Activated CD4-positive, alpha-beta T cell treated with anti-CD3 and anti-CD28 coated beads, Interleukin-2, amount 10 ng/mL, durations not matched to agents 7 days and 5 days (primary cell): ENCODE results near the gene RENBP. TPM values are rescaled to one million over a fixed set of nuclear protein-coding genes. Genes with fewer than 3 reads are reported as not detected.

Experiments used
- CTCF ChIA-PET: fragments of 350-600 bp; sonication (Branson Sonifier 250); formaldehyde crosslinking; loops from one replicate; lab custom pipeline; 2021; ENCODE audit warnings: antibody characterized with exemption; lab: Charles Lee
- POLR2A ChIA-PET: fragments of 350-600 bp; sonication (Branson Sonifier 250); formaldehyde crosslinking; loops from one replicate; lab custom pipeline; 2021; ENCODE audit warnings: antibody characterized with exemption; lab: Charles Lee
- DNase-seq: peaks from one replicate; pipeline ENCODE4 v3.0.0-alpha.2; 2020
- H3K27ac Mint-ChIP-seq: one replicate; pipeline ENCODE4 v1.8.0; 2021; ENCODE audit warnings: mild to moderate bottlenecking, moderate library complexity, mixed read lengths
- H3K27me3 Mint-ChIP-seq: one replicate; pipeline ENCODE4 v1.8.0; 2021; ENCODE audit warnings: mixed read lengths
- H3K36me3 Mint-ChIP-seq: one replicate; pipeline ENCODE4 v1.8.0; 2021; ENCODE audit warnings: low read depth, mixed read lengths
- H3K4me1 Mint-ChIP-seq: one replicate; pipeline ENCODE4 v1.8.0; 2021; ENCODE audit warnings: mixed read lengths
- H3K4me3 Mint-ChIP-seq: one replicate; pipeline ENCODE4 v1.8.0; 2021; ENCODE audit warnings: mild to moderate bottlenecking, moderate library complexity, mixed read lengths
- H3K9me3 Mint-ChIP-seq: one replicate; pipeline ENCODE4 v1.8.0; 2021; ENCODE audit warnings: mixed read lengths
- total RNA-seq, 2 experiments: library from RNA; stranded (reverse); gene quantifications; one replicate each; pipeline ENCODE4 v1.2.3, GENCODE V29; 2021

Gene RENBP
- total RNA-seq, 2 experiments from 2014 or later = 14.2 to 16.5 TPM

GRCh38 chrX:153959649-153960048 lies 15.2 kb upstream of the RENBP start:
- Mint-ChIP-seq H3K9me3 (no peaks in the 10 kb centered on the region), H3K4me1 (peaks cover 2% of the 10 kb centered on the region), H3K36me3 (peaks cover 33% of the 10 kb centered on the region), H3K27me3 (no peaks in the 10 kb centered on the region), H3K4me3 (no peak overlapping the region), H3K27ac (no peak overlapping the region)
- CTCF ChIA-PET = interaction anchor here (0.8 to 1.4 kb wide), 3 partner anchors 10 to 25 kb away, joined by 3 to 6 read pairs (median 3); no protein-coding TSS in a partner anchor
- no peak for DNase-seq
- POLR2A ChIA-PET = no interaction called here

- H3K36me3 Mint-ChIP-seq = peaks cover 39% of the 10 kb centered on the region
- no peak overlapping the region for H3K4me3 Mint-ChIP-seq
- no peak for DNase-seq
- ChIA-PET POLR2A (no interaction called here), CTCF (no interaction called here)
- no peak overlapping the region for H3K27ac Mint-ChIP-seq
- no peaks in the 10 kb centered on the region for H3K9me3 Mint-ChIP-seq
- no peaks in the 10 kb centered on the region for H3K27me3 Mint-ChIP-seq
- peaks cover 4% of the 10 kb centered on the region for H3K4me1 Mint-ChIP-seq
Measured at GRCh38 chrX:153958605-153959004, 14.2 kb upstream of the RENBP start.

GRCh38 chrX:153957224-153957623 lies 12.8 kb upstream of the RENBP start:
- H3K4me3 Mint-ChIP-seq = no peak overlapping the region
- no peak overlapping the region for H3K27ac Mint-ChIP-seq
- DNase-seq = no peak
- H3K4me1 Mint-ChIP-seq = peaks cover 7% of the 10 kb centered on the region
- H3K9me3 Mint-ChIP-seq = no peaks in the 10 kb centered on the region
- ChIA-PET CTCF (no interaction called here), POLR2A (no interaction called here)
- peaks cover 36% of the 10 kb centered on the region for H3K36me3 Mint-ChIP-seq
- H3K27me3 Mint-ChIP-seq = no peaks in the 10 kb centered on the region

- Mint-ChIP-seq H3K4me3 (no peak overlapping the region), H3K36me3 (peaks cover 36% of the 10 kb centered on the region), H3K4me1 (peaks cover 7% of the 10 kb centered on the region), H3K9me3 (no peaks in the 10 kb centered on the region), H3K27me3 (no peaks in the 10 kb centered on the region), H3K27ac (no peak overlapping the region)
- CTCF ChIA-PET = no interaction called here
- DNase-seq = no peak
- POLR2A ChIA-PET = no interaction called here
Measured at GRCh38 chrX:153956044-153956907, 11.8 kb upstream of the RENBP start.

GRCh38 chrX:153955228-153955732 lies 10.8 kb upstream of the RENBP start:
- no peak overlapping the region for H3K27ac Mint-ChIP-seq
- ChIA-PET CTCF (no interaction called here), POLR2A (no interaction called here)
- H3K27me3 Mint-ChIP-seq = no peaks in the 10 kb centered on the region
- no peak overlapping the region for H3K4me3 Mint-ChIP-seq
- DNase-seq = no peak
- H3K36me3 Mint-ChIP-seq = peaks cover 39% of the 10 kb centered on the region
- H3K9me3 Mint-ChIP-seq = no peaks in the 10 kb centered on the region
- peaks cover 10% of the 10 kb centered on the region for H3K4me1 Mint-ChIP-seq

- Mint-ChIP-seq H3K4me3 (no peak overlapping the region), H3K27ac (no peak overlapping the region), H3K36me3 (peaks cover 38% of the 10 kb centered on the region), H3K9me3 (no peaks in the 10 kb centered on the region), H3K27me3 (no peaks in the 10 kb centered on the region), H3K4me1 (peaks cover 13% of the 10 kb centered on the region)
- ChIA-PET CTCF (no interaction called here), POLR2A (no interaction called here)
- no peak for DNase-seq
Measured at GRCh38 chrX:153954558-153955227, 10.2 kb upstream of the RENBP start.

- Mint-ChIP-seq H3K4me1 (peaks cover 16% of the 10 kb centered on the region), H3K9me3 (no peaks in the 10 kb centered on the region), H3K36me3 (peaks cover 39% of the 10 kb centered on the region), H3K27me3 (no peaks in the 10 kb centered on the region), H3K27ac (peak overlapping the region; percentile 13), H3K4me3 (no peak overlapping the region)
- ChIA-PET CTCF (interaction anchor here (0.8 to 0.9 kb wide), 2 partner anchors 13 to 29 kb away, joined by 3 to 4 read pairs; no protein-coding TSS in a partner anchor), POLR2A (no interaction called here)
- DNase-seq = no peak
Measured at GRCh38 chrX:153953892-153954557, 9.6 kb upstream of the RENBP start.

- H3K4me1 Mint-ChIP-seq = peaks cover 21% of the 10 kb centered on the region
- no peak overlapping the region for H3K4me3 Mint-ChIP-seq
- H3K27me3 Mint-ChIP-seq = no peaks in the 10 kb centered on the region
- no peak overlapping the region for H3K27ac Mint-ChIP-seq
- ChIA-PET POLR2A (no interaction called here), CTCF (interaction anchor here (0.8 to 10.3 kb wide), 7 partner anchors 13 to 226 kb away, joined by 3 to 205 read pairs (median 4); partner anchors contain the start of genes ARHGAP4, HCFC1, NAA10 and PLXNB3)
- peaks cover 39% of the 10 kb centered on the region for H3K36me3 Mint-ChIP-seq
- no peaks in the 10 kb centered on the region for H3K9me3 Mint-ChIP-seq
- peak; percentile 73 for DNase-seq
Measured at GRCh38 chrX:153953342-153953830, 8.9 kb upstream of the RENBP start.

- DNase-seq = no peak
- no peaks in the 10 kb centered on the region for H3K27me3 Mint-ChIP-seq
- no peaks in the 10 kb centered on the region for H3K9me3 Mint-ChIP-seq
- H3K4me3 Mint-ChIP-seq = no peak overlapping the region
- CTCF ChIA-PET = interaction anchor here (0.9 to 10.3 kb wide), 7 partner anchors 16 to 247 kb away, joined by 3 to 205 read pairs (median 4); partner anchors contain the start of genes ARHGAP4, HCFC1, NAA10 and PLXNB3
- H3K27ac Mint-ChIP-seq = no peak overlapping the region
- H3K36me3 Mint-ChIP-seq = peaks cover 37% of the 10 kb centered on the region
- POLR2A ChIA-PET = no interaction called here
- H3K4me1 Mint-ChIP-seq = peaks cover 24% of the 10 kb centered on the region
Measured at GRCh38 chrX:153952373-153953026, 8.1 kb upstream of the RENBP start.

GRCh38 chrX:153951683-153952372 lies 7.4 kb upstream of the RENBP start:
- POLR2A ChIA-PET = no interaction called here
- Mint-ChIP-seq H3K9me3 (no peaks in the 10 kb centered on the region), H3K27me3 (no peaks in the 10 kb centered on the region), H3K4me3 (no peak overlapping the region), H3K36me3 (peaks cover 39% of the 10 kb centered on the region), H3K27ac (no peak overlapping the region), H3K4me1 (peaks cover 28% of the 10 kb centered on the region)
- CTCF ChIA-PET = interaction anchor here (0.9 to 10.3 kb wide), 6 partner anchors 16 to 246 kb away, joined by 3 to 205 read pairs (median 4); partner anchors contain the start of genes ARHGAP4, HCFC1 and NAA10
- no peak for DNase-seq

- CTCF ChIA-PET = interaction anchor here (0.7 to 10.3 kb wide), 6 partner anchors 11 to 186 kb away, joined by 3 to 205 read pairs (median 5); partner anchors contain the start of genes ARHGAP4, HCFC1, NAA10 and PLXNB3
- peak overlapping the region; percentile 41 for H3K27ac Mint-ChIP-seq
- DNase-seq = no peak
- POLR2A ChIA-PET = interaction anchor here (0.6 kb wide), 1 partner anchor 345 kb away, joined by 6 read pairs; the partner anchor contains the start of gene TEX28
- H3K4me3 Mint-ChIP-seq = no peak overlapping the region
- H3K4me1 Mint-ChIP-seq = peaks cover 28% of the 10 kb centered on the region
- H3K27me3 Mint-ChIP-seq = no peaks in the 10 kb centered on the region
- no peaks in the 10 kb centered on the region for H3K9me3 Mint-ChIP-seq
- H3K36me3 Mint-ChIP-seq = peaks cover 32% of the 10 kb centered on the region
Measured at GRCh38 chrX:153950127-153950526, 5.7 kb upstream of the RENBP start.
